Thyroid gland (tissue), 4 donors: ENCODE measurements around the gene CROCC2.

Experiments
- CTCF ChIP-seq, 6 experiments: fragments of 200-600 bp in 3 of 6; fragments of 450-650 bp in 3 of 6; sonication (generic) in 3 of 6; IDR thresholded peaks; one replicate each; pipeline ENCODE4 v1.5.1; 2016 to 2019; ENCODE audit warnings: antibody characterized with exemption in 6 of 6, mild to moderate bottlenecking in 2 of 6, inconsistent platforms in 1 of 6, moderate library complexity in 1 of 6
- POLR2A ChIP-seq, 2 donors: fragments of 450-650 bp; IDR thresholded peaks; one replicate each; pipeline ENCODE4 v1.6.1; 2017; ENCODE audit warnings: antibody characterized with exemption in 2 of 2, mild to moderate bottlenecking in 2 of 2, moderate library complexity in 1 of 2

GRCh38 chr2:240886678-240887609, 19.2 kb upstream of the CROCC2 start:
- TF ChIP-seq CTCF (IDR thresholded peaks at IDR 0.05) (no peak), POLR2A (IDR thresholded peaks at IDR 0.05) (no peak)
